GM10266 (cell line): Measurements from ENCODE around the gene PANK4.
"Not testable (repeated sequence)": the region's sequence is repeated elsewhere in the genome, so short reads cannot be mapped to it uniquely, and the experiment has no call there.

Source experiments
- DNase-seq: peaks from one replicate; pipeline ENCODE4 v3.0.0; 2012; ENCODE audit errors: extremely low spot score
- CTCF ChIP-seq: IDR thresholded peaks from 2 replicates; pipeline ENCODE4 v1.5.1; 2012; ENCODE audit warnings: mild to moderate bottlenecking, low read depth; ENCODE audit not compliant: control insufficient read depth, insufficient read depth; ENCODE audit errors: missing control alignments

The PANK4 gene

GRCh38 chr1:2525920-2526823 is at the start of gene PANK4:
PANK4 (minus strand) TSS chr1:2526596; CDS start chr1:2526587, 9 bp downstream.
- DNase-seq, result peak; percentile 96
- no peak for TF ChIP-seq CTCF

GRCh38 chr1:2574350-2574749 is 48.0 kb upstream of the PANK4 start:
- no peak for DNase-seq
- no peak for TF ChIP-seq CTCF

- no peak for DNase-seq
- TF ChIP-seq CTCF, result no peak
These were observed 47.0 kb upstream of the PANK4 start for GRCh38 chr1:2573250-2573920.

GRCh38 chr1:2571348-2571747 is 45.0 kb upstream of the PANK4 start:
- no peak for TF ChIP-seq CTCF

GRCh38 chr1:2570332-2570731 is 43.9 kb upstream of the PANK4 start:
- no peak for TF ChIP-seq CTCF
- no peak for DNase-seq

More at GRCh38 chr1:2571348-2571747, 45.0 kb upstream of the PANK4 start:
- no peak for DNase-seq

- DNase-seq, result not testable (repeated sequence)
These were observed 43.3 kb upstream of the PANK4 start for GRCh38 chr1:2569703-2570102.

- TF ChIP-seq CTCF, result no peak
- DNase-seq, result no peak
These were observed 42.7 kb upstream of the PANK4 start for GRCh38 chr1:2569060-2569459.

- not testable (repeated sequence) for DNase-seq
These were observed 41.9 kb upstream of the PANK4 start for GRCh38 chr1:2568187-2568816.
